GM19468 (cell line): ENCODE data around the gene HID1.

ENCODE experiments used
- ATAC-seq: cut with Tn5 transposase; IDR thresholded peaks from one replicate; pipeline ENCODE4 v1.9.1; 2021; ENCODE audit warnings: mild to moderate bottlenecking, moderate library complexity, moderate number of reproducible peaks; ENCODE audit not compliant: unreplicated experiment; ENCODE audit errors: extremely low read depth

HID1 gene

GRCh38 chr17:74951680-74952421, 20.7 kb downstream of the HID1 start:
- no peak for ATAC-seq

GRCh38 chr17:74951065-74951464, 21.5 kb downstream of the HID1 start:
- ATAC-seq, result no peak

- ATAC-seq, result no peak
Measured at GRCh38 chr17:74950207-74950606, 22.4 kb downstream of the HID1 start.

- ATAC-seq, result no peak
Measured at GRCh38 chr17:74949455-74950115, 23.0 kb downstream of the HID1 start.

GRCh38 chr17:74947041-74947754, 25.4 kb downstream of the HID1 start:
- ATAC-seq, result no peak

GRCh38 chr17:74946641-74947040, 25.9 kb downstream of the HID1 start:
- no peak for ATAC-seq

- no peak for ATAC-seq
Measured at GRCh38 chr17:74945543-74945942, 27.0 kb downstream of the HID1 start.

GRCh38 chr17:74943808-74944522, 28.6 kb downstream of the HID1 start:
- no peak for ATAC-seq

- no peak for ATAC-seq
Measured at GRCh38 chr17:74941128-74941725, 31.3 kb downstream of the HID1 start.

- no peak for ATAC-seq
Measured at GRCh38 chr17:74939534-74939933, 33.0 kb downstream of the HID1 start.

- ATAC-seq, result no peak
Measured at GRCh38 chr17:74938194-74938950, 34.2 kb downstream of the HID1 start.

GRCh38 chr17:74937064-74938051, 35.2 kb downstream of the HID1 start:
- no peak for ATAC-seq

GRCh38 chr17:74936470-74936799, 36.1 kb downstream of the HID1 start:
- ATAC-seq, result no peak

GRCh38 chr17:74935585-74936469, 36.7 kb downstream of the HID1 start, which contains the start of gene OTOP3:
TSS of gene OTOP3 (plus strand) at chr17:74935898. CDS start at chr17:74935922, 24 bp downstream.
- no peak for ATAC-seq

- no peak for ATAC-seq
Measured at GRCh38 chr17:74935048-74935447, 37.5 kb downstream of the HID1 start.

GRCh38 chr17:74930535-74931036, 42.0 kb downstream of the HID1 start:
- no peak for ATAC-seq

GRCh38 chr17:74928786-74929185, 43.8 kb downstream of the HID1 start:
- no peak for ATAC-seq
